ENCODE data around the gene PRAMEF11. TPM values are rescaled to one million over a fixed set of nuclear protein-coding genes. Genes with fewer than 3 reads are reported as not detected.

The PRAMEF11 gene
- total and polyA plus RNA-seq, 4 donors: not detected

GRCh38 chr1:12774801-12775345 lies 56.3 kb downstream of the PRAMEF11 start (continued):
- TF ChIP-seq REST (IDR thresholded peaks at IDR 0.05): no peak
- no peak for TF ChIP-seq RAD21 (IDR thresholded peaks at IDR 0.05)
- no peak for TF ChIP-seq SP1 (IDR thresholded peaks at IDR 0.05)
- TF ChIP-seq ATF3 (IDR thresholded peaks at IDR 0.05): no peak
- TF ChIP-seq FOXA1 (IDR thresholded peaks at IDR 0.05): no peak
- no peak for TF ChIP-seq CTCF (IDR thresholded peaks at IDR 0.05; ENCODE audit: low read depth, low read length, missing input control)
- no peak for TF ChIP-seq RXRA (IDR thresholded peaks at IDR 0.05)
- no peak for TF ChIP-seq HNF4G (IDR thresholded peaks at IDR 0.05)

Other genes with a start within 250 kb of the PRAMEF11 start
- gene DHRS3, start 213.2 kb downstream of the PRAMEF11 start, total RNA-seq: 100 to 1,000 TPM in 1 of 2 donors, 10 to 100 TPM in 1; 62.6 to 146 TPM
- 100 to 1,000 TPM; 170 to 185 TPM for gene DHRS3, start 213.2 kb downstream of the PRAMEF11 start, polyA plus RNA-seq
- not detected for gene AADACL4, start 187.3 kb downstream of the PRAMEF11 start, total RNA-seq
- not detected for gene AADACL4, start 187.3 kb downstream of the PRAMEF11 start, polyA plus RNA-seq
- gene AADACL3, start 115.3 kb downstream of the PRAMEF11 start, total RNA-seq: not detected
- gene AADACL3, start 115.3 kb downstream of the PRAMEF11 start, polyA plus RNA-seq: not detected
- gene CFAP107, start 85.2 kb downstream of the PRAMEF11 start, total RNA-seq: not detected
- not detected for gene CFAP107, start 85.2 kb downstream of the PRAMEF11 start, polyA plus RNA-seq
- gene PRAMEF12, start 57.7 kb downstream of the PRAMEF11 start, total RNA-seq: not detected
- gene PRAMEF12, start 57.7 kb downstream of the PRAMEF11 start, polyA plus RNA-seq: not detected
- gene PRAMEF1, start 40.0 kb downstream of the PRAMEF11 start, total RNA-seq: not detected
- gene PRAMEF1, start 40.0 kb downstream of the PRAMEF11 start, polyA plus RNA-seq: not detected
- gene HNRNPCL1, start 17.3 kb upstream of the PRAMEF11 start, total RNA-seq: not detected
- not detected for gene HNRNPCL1, start 17.3 kb upstream of the PRAMEF11 start, polyA plus RNA-seq
- gene PRAMEF2, start 25.7 kb upstream of the PRAMEF11 start, total RNA-seq: not detected
- not detected for gene PRAMEF2, start 25.7 kb upstream of the PRAMEF11 start, polyA plus RNA-seq
- gene PRAMEF4, start 54.8 kb upstream of the PRAMEF11 start, total RNA-seq: not detected
- not detected for gene PRAMEF4, start 54.8 kb upstream of the PRAMEF11 start, polyA plus RNA-seq
- gene PRAMEF10, start 66.9 kb upstream of the PRAMEF11 start, total RNA-seq: not detected
- under 1 TPM in 1 of 2 donors, not detected in 1; 0.39 TPM for gene PRAMEF10, start 66.9 kb upstream of the PRAMEF11 start, polyA plus RNA-seq
- not detected for gene PRAMEF7, start 85.2 kb upstream of the PRAMEF11 start, total RNA-seq
- gene PRAMEF7, start 85.2 kb upstream of the PRAMEF11 start, polyA plus RNA-seq: under 1 TPM in 1 of 2 donors, not detected in 1; 0.03 TPM
- gene PRAMEF6, start 116.2 kb upstream of the PRAMEF11 start, total RNA-seq: not detected
- not detected for gene PRAMEF6, start 116.2 kb upstream of the PRAMEF11 start, polyA plus RNA-seq
- not detected for gene PRAMEF27, start 225.2 kb upstream of the PRAMEF11 start, total RNA-seq
- gene PRAMEF27, start 225.2 kb upstream of the PRAMEF11 start, polyA plus RNA-seq: not detected
- gene HNRNPCL3, start 229.4 kb upstream of the PRAMEF11 start, total RNA-seq: not detected
- not detected for gene HNRNPCL3, start 229.4 kb upstream of the PRAMEF11 start, polyA plus RNA-seq
- not detected for gene PRAMEF25, start 239.4 kb upstream of the PRAMEF11 start, total RNA-seq
- gene PRAMEF25, start 239.4 kb upstream of the PRAMEF11 start, polyA plus RNA-seq: not detected

Data from liver (tissue), 5 donors.